ENCODE measurements around the gene HMG20A.

GRCh38 chr15:77371850-77372563 is 48.7 kb upstream of the HMG20A start:
- no peak for TF ChIP-seq USF1 (CRISPR knock-in tag; IDR thresholded peaks at IDR 0.05)
- TF ChIP-seq CTCF (IDR thresholded peaks at IDR 0.05) = no peak
- no peak for TF ChIP-seq SMAD3 (CRISPR knock-in tag; IDR thresholded peaks at IDR 0.05; ENCODE audit: borderline replicate concordance)
- TF ChIP-seq SP1 (CRISPR knock-in tag; conservative IDR thresholded peaks at IDR 0.05) = no peak
- no peak for TF ChIP-seq ZNF671 (CRISPR knock-in tag; IDR thresholded peaks at IDR 0.05)
- TF ChIP-seq TCF7 (CRISPR knock-in tag; IDR thresholded peaks at IDR 0.05; ENCODE audit: low read depth) = no peak
- no peak for TF ChIP-seq NFATC4 (CRISPR knock-in tag; IDR thresholded peaks at IDR 0.05)

Data from WTC11 (cell line).